ENCODE results near the gene RFLNA. TPM values are rescaled to one million over a fixed set of nuclear protein-coding genes. Genes with fewer than 3 reads are reported as not detected.

Gene RFLNA
- total and polyA plus RNA-seq, 4 donors, result 12.7 to 35.5 (median 18.4) TPM

- Histone ChIP-seq H3K27ac (ENCODE audit: low read depth, low read length) (no peak overlapping the region), H3K4me3 (ENCODE audit: low read depth, low read length) (no peak overlapping the region)
Observed at GRCh38 chr12:124332900-124333299, 38.0 kb downstream of the RFLNA start.

DNA sequence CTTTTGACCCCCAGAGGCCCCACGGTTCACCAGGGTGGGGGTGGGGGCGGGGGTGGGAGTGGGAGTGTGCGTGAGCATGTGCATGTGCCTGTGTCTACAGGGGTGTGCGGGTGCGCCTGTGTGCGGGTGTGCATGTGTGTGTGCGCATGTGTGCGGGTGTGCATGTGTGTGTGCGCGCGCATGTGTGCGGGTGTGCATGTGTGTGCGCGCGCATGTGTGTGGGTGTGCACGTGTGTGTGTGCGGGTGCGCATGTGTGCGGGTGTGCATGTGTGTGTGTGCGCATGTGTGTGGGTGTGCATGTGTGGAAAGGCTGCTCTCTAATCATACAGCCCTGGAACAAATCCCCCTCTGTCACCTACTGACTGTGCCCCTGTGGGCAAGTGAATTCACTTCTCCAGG is 38.8 kb downstream of the RFLNA start:
- no peak overlapping the region for H3K4me3 ChIP-seq (ENCODE audit: low read depth, low read length)
- WGBS (ENCODE audit: insufficient coverage), result 80% methylated on average over 8 of the region's 20 CpGs
- peaks cover 18% of the 10 kb centered on the region for H3K4me1 ChIP-seq (ENCODE audit: control insufficient read depth, insufficient read depth, low read length)
- no peak for DNase-seq (ENCODE audit: low read depth in 4 of 6, low spot score in 6 of 6)
- peaks cover 97% of the 10 kb centered on the region for H3K36me3 ChIP-seq (ENCODE audit: control insufficient read depth, insufficient read depth, low read length)
- H3K27me3 ChIP-seq (ENCODE audit: control insufficient read depth, insufficient read depth, low read length), result no peaks in the 10 kb centered on the region
- H3K27ac ChIP-seq (ENCODE audit: low read depth, low read length), result no peak overlapping the region
- no peaks in the 10 kb centered on the region for H3K9me3 ChIP-seq (ENCODE audit: control insufficient read depth, insufficient read depth, low read length)

More at GRCh38 chr12:124332900-124333299, 38.0 kb downstream of the RFLNA start:
- Histone ChIP-seq H3K9me3 (ENCODE audit: control insufficient read depth, insufficient read depth, low read length) (no peaks in the 10 kb centered on the region), H3K36me3 (ENCODE audit: control insufficient read depth, insufficient read depth, low read length) (peaks cover 97% of the 10 kb centered on the region), H3K4me1 (ENCODE audit: control insufficient read depth, insufficient read depth, low read length) (peaks cover 20% of the 10 kb centered on the region), H3K27me3 (ENCODE audit: control insufficient read depth, insufficient read depth, low read length) (no peaks in the 10 kb centered on the region)
- 93% methylated on average over 11 of the region's 12 CpGs for WGBS (ENCODE audit: insufficient coverage)
- DNase-seq (ENCODE audit: low read depth in 4 of 6, low spot score in 6 of 6), result no peak

DNA sequence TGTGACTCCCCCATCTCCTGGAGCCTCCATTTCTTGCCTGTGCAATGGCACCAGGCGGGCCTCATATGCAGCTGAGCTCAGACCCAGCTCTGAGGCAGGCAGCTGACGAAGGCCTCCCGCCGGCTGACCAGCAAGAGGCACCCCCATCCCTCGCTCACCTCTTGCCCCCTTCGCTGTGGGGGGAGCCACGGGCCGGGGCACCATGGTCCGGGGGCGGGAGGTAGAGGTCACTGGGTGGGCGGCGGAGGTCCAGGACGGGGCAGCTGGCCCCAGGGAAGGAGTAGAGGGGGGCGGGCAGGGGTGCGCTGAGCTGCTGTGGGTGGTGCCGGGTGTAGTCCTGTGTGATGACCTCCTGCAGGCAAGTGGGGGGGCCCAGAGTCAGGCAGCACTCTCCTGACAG is 39.4 kb downstream of the RFLNA start:
- Histone ChIP-seq H3K4me1 (ENCODE audit: control insufficient read depth, insufficient read depth, low read length) (peaks cover 18% of the 10 kb centered on the region), H3K4me3 (ENCODE audit: low read depth, low read length) (no peak overlapping the region), H3K9me3 (ENCODE audit: control insufficient read depth, insufficient read depth, low read length) (no peaks in the 10 kb centered on the region), H3K27ac (ENCODE audit: low read depth, low read length) (no peak overlapping the region), H3K27me3 (ENCODE audit: control insufficient read depth, insufficient read depth, low read length) (no peaks in the 10 kb centered on the region), H3K36me3 (ENCODE audit: control insufficient read depth, insufficient read depth, low read length) (peaks cover 96% of the 10 kb centered on the region)
- 94% methylated on average over 14 of the region's 16 CpGs for WGBS (ENCODE audit: insufficient coverage)
- no peak for DNase-seq (ENCODE audit: low read depth in 4 of 6, low spot score in 6 of 6)

- Histone ChIP-seq H3K4me3 (ENCODE audit: low read depth, low read length) (no peak overlapping the region), H3K27ac (ENCODE audit: low read depth, low read length) (no peak overlapping the region), H3K27me3 (ENCODE audit: control insufficient read depth, insufficient read depth, low read length) (no peaks in the 10 kb centered on the region), H3K4me1 (ENCODE audit: control insufficient read depth, insufficient read depth, low read length) (peaks cover 18% of the 10 kb centered on the region), H3K36me3 (ENCODE audit: control insufficient read depth, insufficient read depth, low read length) (peaks cover 97% of the 10 kb centered on the region), H3K9me3 (ENCODE audit: control insufficient read depth, insufficient read depth, low read length) (no peaks in the 10 kb centered on the region)
- DNase-seq (ENCODE audit: low read depth in 4 of 6, low spot score in 6 of 6), result no peak
- WGBS (ENCODE audit: insufficient coverage), result 80% methylated on average over 14 of the region's 14 CpGs
Observed at GRCh38 chr12:124334976-124335375, 40.1 kb downstream of the RFLNA start.

- WGBS (ENCODE audit: insufficient coverage), result 88% methylated on average over 21 of the region's 21 CpGs
- Histone ChIP-seq H3K27ac (ENCODE audit: low read depth, low read length) (no peak overlapping the region), H3K4me1 (ENCODE audit: control insufficient read depth, insufficient read depth, low read length) (peaks cover 18% of the 10 kb centered on the region), H3K36me3 (ENCODE audit: control insufficient read depth, insufficient read depth, low read length) (peaks cover 97% of the 10 kb centered on the region), H3K4me3 (ENCODE audit: low read depth, low read length) (no peak overlapping the region), H3K27me3 (ENCODE audit: control insufficient read depth, insufficient read depth, low read length) (no peaks in the 10 kb centered on the region), H3K9me3 (ENCODE audit: control insufficient read depth, insufficient read depth, low read length) (no peaks in the 10 kb centered on the region)
- no peak for DNase-seq (ENCODE audit: low read depth in 4 of 6, low spot score in 6 of 6)
Observed at GRCh38 chr12:124335426-124336183, 40.7 kb downstream of the RFLNA start.

GRCh38 chr12:124336184-124336437 is 41.2 kb downstream of the RFLNA start:
- no peak for DNase-seq (ENCODE audit: low read depth in 4 of 6, low spot score in 6 of 6)
- no peaks in the 10 kb centered on the region for H3K27me3 ChIP-seq (ENCODE audit: control insufficient read depth, insufficient read depth, low read length)
- peaks cover 18% of the 10 kb centered on the region for H3K4me1 ChIP-seq (ENCODE audit: control insufficient read depth, insufficient read depth, low read length)
- no peak overlapping the region for H3K4me3 ChIP-seq (ENCODE audit: low read depth, low read length)
- WGBS (ENCODE audit: insufficient coverage), result 96% methylated on average over 9 of the region's 12 CpGs
- no peaks in the 10 kb centered on the region for H3K9me3 ChIP-seq (ENCODE audit: control insufficient read depth, insufficient read depth, low read length)
- no peak overlapping the region for H3K27ac ChIP-seq (ENCODE audit: low read depth, low read length)
- H3K36me3 ChIP-seq (ENCODE audit: control insufficient read depth, insufficient read depth, low read length), result peaks cover 97% of the 10 kb centered on the region

GRCh38 chr12:124336742-124337520 is 42.0 kb downstream of the RFLNA start:
- H3K9me3 ChIP-seq (ENCODE audit: control insufficient read depth, insufficient read depth, low read length), result no peaks in the 10 kb centered on the region
- H3K36me3 ChIP-seq (ENCODE audit: control insufficient read depth, insufficient read depth, low read length), result peaks cover 97% of the 10 kb centered on the region
- H3K27me3 ChIP-seq (ENCODE audit: control insufficient read depth, insufficient read depth, low read length), result no peaks in the 10 kb centered on the region
- no peak for DNase-seq (ENCODE audit: low read depth in 4 of 6, low spot score in 6 of 6)
- WGBS (ENCODE audit: insufficient coverage), result 95% methylated on average over 37 of the region's 40 CpGs
- no peak overlapping the region for H3K27ac ChIP-seq (ENCODE audit: low read depth, low read length)
- H3K4me1 ChIP-seq (ENCODE audit: control insufficient read depth, insufficient read depth, low read length), result peaks cover 18% of the 10 kb centered on the region
- H3K4me3 ChIP-seq (ENCODE audit: low read depth, low read length), result no peak overlapping the region

- peak in 3 of 6 donors; percentile 24 to 59 (median 28) for DNase-seq (ENCODE audit: low read depth in 4 of 6, low spot score in 6 of 6)
Observed at GRCh38 chr12:124337622-124338021, 42.7 kb downstream of the RFLNA start.

GRCh38 chr12:124338448-124338847 is 43.6 kb downstream of the RFLNA start:
- WGBS (ENCODE audit: insufficient coverage), result 85% methylated on average over 4 of the region's 6 CpGs
- H3K4me3 ChIP-seq (ENCODE audit: low read depth, low read length), result no peak overlapping the region
- H3K36me3 ChIP-seq (ENCODE audit: control insufficient read depth, insufficient read depth, low read length), result peaks cover 97% of the 10 kb centered on the region
- H3K27me3 ChIP-seq (ENCODE audit: control insufficient read depth, insufficient read depth, low read length), result no peaks in the 10 kb centered on the region
- no peaks in the 10 kb centered on the region for H3K9me3 ChIP-seq (ENCODE audit: control insufficient read depth, insufficient read depth, low read length)
- no peak for DNase-seq (ENCODE audit: low read depth in 4 of 6, low spot score in 6 of 6)
- H3K4me1 ChIP-seq (ENCODE audit: control insufficient read depth, insufficient read depth, low read length), result peaks cover 18% of the 10 kb centered on the region
- H3K27ac ChIP-seq (ENCODE audit: low read depth, low read length), result no peak overlapping the region

More at GRCh38 chr12:124337622-124338021, 42.7 kb downstream of the RFLNA start:
- 72% methylated on average over 13 of the region's 14 CpGs for WGBS (ENCODE audit: insufficient coverage)
- Histone ChIP-seq H3K4me1 (ENCODE audit: control insufficient read depth, insufficient read depth, low read length) (peaks cover 18% of the 10 kb centered on the region), H3K9me3 (ENCODE audit: control insufficient read depth, insufficient read depth, low read length) (no peaks in the 10 kb centered on the region), H3K27ac (ENCODE audit: low read depth, low read length) (no peak overlapping the region), H3K36me3 (ENCODE audit: control insufficient read depth, insufficient read depth, low read length) (peaks cover 97% of the 10 kb centered on the region), H3K4me3 (ENCODE audit: low read depth, low read length) (no peak overlapping the region), H3K27me3 (ENCODE audit: control insufficient read depth, insufficient read depth, low read length) (no peaks in the 10 kb centered on the region)
